Measurements from ENCODE around the gene PHB1. TPM values are rescaled to one million over a fixed set of nuclear protein-coding genes. Genes with fewer than 3 reads are reported as not detected.

Gene PHB1
- total RNA-seq, 1 experiment from 2014 or later: 413 TPM

- no peak for TF ChIP-seq CTCF (IDR thresholded peaks at IDR 0.05; ENCODE audit: unreplicated experiment)
- Mint-ChIP-seq H3K4me1 (ENCODE audit: low read depth, unreplicated experiment) (peaks cover 2% of the 10 kb centered on the region), H3K27me3 (ENCODE audit: unreplicated experiment) (peaks cover 43% of the 10 kb centered on the region), H3K36me3 (ENCODE audit: insufficient read depth, unreplicated experiment) (no peaks in the 10 kb centered on the region), H3K4me3 (ENCODE audit: low read depth, unreplicated experiment) (no peak overlapping the region), H3K9me3 (ENCODE audit: low read depth, unreplicated experiment) (peaks cover under 1% of the 10 kb centered on the region), H3K27ac (ENCODE audit: unreplicated experiment) (no peak overlapping the region)
- DNase-seq: no peak
- no TSS peak for BruUV-seq (replicated peaks)
- CTCF ChIA-PET: no interaction called here
- intact Hi-C loops (cut with micrococcal nuclease; ENCODE audit: unreplicated experiment): no loop called here
Observed at GRCh38 chr17:49384951-49385350, 29.7 kb downstream of the PHB1 start.

DNA sequence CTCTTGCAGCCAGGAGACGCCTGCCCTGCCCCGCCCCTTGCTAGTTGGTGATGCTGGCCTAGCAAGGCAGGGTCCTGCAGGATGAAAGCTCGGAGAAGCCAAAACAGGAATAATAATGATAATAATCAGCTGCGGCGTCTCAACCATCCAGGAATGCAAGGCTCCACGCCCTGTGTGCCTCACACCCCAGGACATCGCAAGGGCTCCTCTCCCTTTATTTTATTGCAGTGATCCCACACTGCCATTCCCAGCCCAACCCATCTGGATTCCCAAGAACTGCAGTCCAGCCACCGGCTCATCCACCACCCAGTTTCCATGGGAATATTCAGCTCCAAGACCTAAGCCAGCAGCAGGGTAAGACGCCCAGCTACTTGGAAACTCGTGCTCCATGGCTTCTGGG is 31.6 kb downstream of the PHB1 start:
- H3K27ac Mint-ChIP-seq (ENCODE audit: unreplicated experiment): no peak overlapping the region
- H3K27me3 Mint-ChIP-seq (ENCODE audit: unreplicated experiment): peaks cover 61% of the 10 kb centered on the region
- CTCF ChIA-PET: interaction anchor here (0.6 to 1.0 kb wide), 2 partner anchors 18 to 21 kb away, joined by 3 to 6 read pairs; partner anchors contain the start of gene ZNF652
- intact Hi-C loops (cut with micrococcal nuclease; ENCODE audit: unreplicated experiment): no loop called here
- no peaks in the 10 kb centered on the region for H3K4me1 Mint-ChIP-seq (ENCODE audit: low read depth, unreplicated experiment)
- no peak for TF ChIP-seq CTCF (IDR thresholded peaks at IDR 0.05; ENCODE audit: unreplicated experiment)
- no peaks in the 10 kb centered on the region for H3K36me3 Mint-ChIP-seq (ENCODE audit: insufficient read depth, unreplicated experiment)
- H3K4me3 Mint-ChIP-seq (ENCODE audit: low read depth, unreplicated experiment): no peak overlapping the region
- peaks cover 11% of the 10 kb centered on the region for H3K9me3 Mint-ChIP-seq (ENCODE audit: low read depth, unreplicated experiment)
- no TSS peak for BruUV-seq (replicated peaks)
- no peak for DNase-seq

GRCh38 chr17:49382556-49382955 is 32.1 kb downstream of the PHB1 start:
- H3K9me3 Mint-ChIP-seq (ENCODE audit: low read depth, unreplicated experiment): peaks cover 14% of the 10 kb centered on the region
- H3K4me1 Mint-ChIP-seq (ENCODE audit: low read depth, unreplicated experiment): no peaks in the 10 kb centered on the region
- CTCF ChIA-PET: interaction anchor here (0.6 to 1.0 kb wide), 2 partner anchors 17 to 20 kb away, joined by 3 to 6 read pairs; partner anchors contain the start of gene ZNF652
- H3K36me3 Mint-ChIP-seq (ENCODE audit: insufficient read depth, unreplicated experiment): no peaks in the 10 kb centered on the region
- BruUV-seq (replicated peaks): no TSS peak
- no peak for TF ChIP-seq CTCF (IDR thresholded peaks at IDR 0.05; ENCODE audit: unreplicated experiment)
- H3K4me3 Mint-ChIP-seq (ENCODE audit: low read depth, unreplicated experiment): no peak overlapping the region
- peaks cover 62% of the 10 kb centered on the region for H3K27me3 Mint-ChIP-seq (ENCODE audit: unreplicated experiment)
- intact Hi-C loops (cut with micrococcal nuclease; ENCODE audit: unreplicated experiment): no loop called here
- H3K27ac Mint-ChIP-seq (ENCODE audit: unreplicated experiment): no peak overlapping the region
- no peak for DNase-seq

DNA sequence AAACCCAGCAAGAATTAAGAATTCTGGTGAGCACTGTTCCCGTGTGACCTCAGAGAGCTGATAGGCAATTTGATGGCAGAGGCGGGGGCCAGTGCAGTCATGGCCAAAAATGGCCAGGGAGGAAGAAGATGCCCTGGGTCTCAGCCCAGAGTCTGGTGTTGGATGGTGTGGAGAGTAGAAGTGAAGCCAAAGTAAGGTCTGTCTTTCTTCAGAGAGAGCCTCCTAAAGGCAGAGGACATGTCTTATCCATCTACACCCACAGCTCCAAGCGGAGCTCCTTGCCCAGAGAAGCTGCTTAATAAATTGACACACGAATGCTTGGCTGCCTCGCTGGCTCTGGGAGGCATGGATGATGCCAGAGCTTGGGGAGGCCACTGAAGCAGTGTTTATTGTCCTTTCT is 32.9 kb downstream of the PHB1 start:
- Mint-ChIP-seq H3K27me3 (ENCODE audit: unreplicated experiment) (peaks cover 57% of the 10 kb centered on the region), H3K4me3 (ENCODE audit: low read depth, unreplicated experiment) (no peak overlapping the region), H3K27ac (ENCODE audit: unreplicated experiment) (no peak overlapping the region), H3K9me3 (ENCODE audit: low read depth, unreplicated experiment) (peaks cover 14% of the 10 kb centered on the region), H3K36me3 (ENCODE audit: insufficient read depth, unreplicated experiment) (no peaks in the 10 kb centered on the region), H3K4me1 (ENCODE audit: low read depth, unreplicated experiment) (no peaks in the 10 kb centered on the region)
- TF ChIP-seq CTCF (IDR thresholded peaks at IDR 0.05; ENCODE audit: unreplicated experiment): no peak
- BruUV-seq (replicated peaks): no TSS peak
- intact Hi-C loops (cut with micrococcal nuclease; ENCODE audit: unreplicated experiment): no loop called here
- DNase-seq: no peak
- CTCF ChIA-PET: no interaction called here
